ENCODE measurements around the gene HCFC1. TPM values are rescaled to one million over a fixed set of nuclear protein-coding genes. Genes with fewer than 3 reads are reported as not detected.

The HCFC1 gene
- polyA plus RNA-seq, 1 of the 3 experiments (the other 2 are of a cell fraction): 9.5 TPM

DNA sequence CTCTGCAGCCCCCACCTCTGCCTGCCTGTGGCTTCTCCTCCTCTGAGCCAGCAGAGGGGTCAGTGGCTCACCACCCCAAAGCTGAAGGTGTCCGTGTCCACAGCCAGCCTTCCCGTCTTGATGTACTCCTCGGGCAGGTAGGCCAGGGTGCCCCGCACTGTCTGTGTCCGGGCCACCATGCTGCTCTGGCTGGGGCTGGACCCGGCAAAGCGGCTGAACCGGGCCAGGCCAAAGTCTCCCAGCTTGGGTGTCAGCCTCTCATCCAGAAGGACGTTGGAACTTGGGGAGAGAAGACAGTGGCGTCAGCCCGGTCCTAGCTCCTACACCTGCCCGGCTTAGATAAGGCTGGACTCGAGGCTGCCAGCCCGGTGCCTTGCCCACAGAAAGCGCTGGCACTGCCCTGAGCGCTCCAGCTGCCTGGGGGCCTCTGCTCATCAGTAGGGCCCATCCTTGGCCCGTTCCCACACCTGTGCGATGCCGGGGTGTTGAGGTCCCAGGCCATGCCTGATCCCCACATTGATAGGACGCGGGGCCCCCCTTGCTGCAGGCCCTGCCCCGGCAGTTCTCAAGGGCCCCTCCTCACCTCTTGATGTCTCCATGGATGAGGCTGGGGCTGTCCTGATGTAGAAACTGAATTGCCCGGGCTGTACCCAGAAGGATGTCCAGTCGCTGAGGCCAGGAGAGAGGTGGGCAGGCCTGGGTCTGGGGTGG is 44.9 kb upstream of the HCFC1 start:
- CTCF ChIA-PET: interaction anchor here (1.8 kb wide), 1 partner anchor 15 kb away, joined by 4 read pairs; no protein-coding TSS in a partner anchor
- TF ChIP-seq, protein P1, sequence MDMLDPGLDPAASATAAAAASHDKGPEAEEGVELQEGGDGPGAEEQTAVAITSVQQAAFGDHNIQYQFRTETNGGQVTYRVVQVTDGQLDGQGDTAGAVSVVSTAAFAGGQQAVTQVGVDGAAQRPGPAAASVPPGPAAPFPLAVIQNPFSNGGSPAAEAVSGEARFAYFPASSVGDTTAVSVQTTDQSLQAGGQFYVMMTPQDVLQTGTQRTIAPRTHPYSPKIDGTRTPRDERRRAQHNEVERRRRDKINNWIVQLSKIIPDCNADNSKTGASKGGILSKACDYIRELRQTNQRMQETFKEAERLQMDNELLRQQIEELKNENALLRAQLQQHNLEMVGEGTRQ (IDR thresholded peaks at IDR 0.05; ENCODE audit: borderline replicate concordance, low read depth, low read length): no peak
- TF ChIP-seq CHD2 (IDR thresholded peaks at IDR 0.05; ENCODE audit: low read length, partially characterized antibody) (no peak), GATA2 (CRISPR knock-in tag; IDR thresholded peaks at IDR 0.05) (no peak), NRF1 (IDR thresholded peaks at IDR 0.05; ENCODE audit: low read depth, low read length) (no peak), FOXM1 (IDR thresholded peaks at IDR 0.05; ENCODE audit: low read depth) (no peak), EP300 (IDR thresholded peaks at IDR 0.05; ENCODE audit: borderline replicate concordance in 1 of 2, low read depth in 1 of 2, low read length in 1 of 2) (no peak), NFIC (IDR thresholded peaks at IDR 0.05; ENCODE audit: borderline replicate concordance) (no peak), MXI1 (IDR thresholded peaks at IDR 0.05; ENCODE audit: low read depth, low read length) (no peak), TCF12 (IDR thresholded peaks at IDR 0.05) (no peak), SIN3A (IDR thresholded peaks at IDR 0.05; ENCODE audit: borderline replicate concordance, low read depth, low read length) (no peak), SMC3 (IDR thresholded peaks at IDR 0.05; ENCODE audit: low read depth, low read length) (no peak), GABPA (IDR thresholded peaks at IDR 0.05; ENCODE audit: low read depth) (no peak)
- TF ChIP-seq, protein P2, sequence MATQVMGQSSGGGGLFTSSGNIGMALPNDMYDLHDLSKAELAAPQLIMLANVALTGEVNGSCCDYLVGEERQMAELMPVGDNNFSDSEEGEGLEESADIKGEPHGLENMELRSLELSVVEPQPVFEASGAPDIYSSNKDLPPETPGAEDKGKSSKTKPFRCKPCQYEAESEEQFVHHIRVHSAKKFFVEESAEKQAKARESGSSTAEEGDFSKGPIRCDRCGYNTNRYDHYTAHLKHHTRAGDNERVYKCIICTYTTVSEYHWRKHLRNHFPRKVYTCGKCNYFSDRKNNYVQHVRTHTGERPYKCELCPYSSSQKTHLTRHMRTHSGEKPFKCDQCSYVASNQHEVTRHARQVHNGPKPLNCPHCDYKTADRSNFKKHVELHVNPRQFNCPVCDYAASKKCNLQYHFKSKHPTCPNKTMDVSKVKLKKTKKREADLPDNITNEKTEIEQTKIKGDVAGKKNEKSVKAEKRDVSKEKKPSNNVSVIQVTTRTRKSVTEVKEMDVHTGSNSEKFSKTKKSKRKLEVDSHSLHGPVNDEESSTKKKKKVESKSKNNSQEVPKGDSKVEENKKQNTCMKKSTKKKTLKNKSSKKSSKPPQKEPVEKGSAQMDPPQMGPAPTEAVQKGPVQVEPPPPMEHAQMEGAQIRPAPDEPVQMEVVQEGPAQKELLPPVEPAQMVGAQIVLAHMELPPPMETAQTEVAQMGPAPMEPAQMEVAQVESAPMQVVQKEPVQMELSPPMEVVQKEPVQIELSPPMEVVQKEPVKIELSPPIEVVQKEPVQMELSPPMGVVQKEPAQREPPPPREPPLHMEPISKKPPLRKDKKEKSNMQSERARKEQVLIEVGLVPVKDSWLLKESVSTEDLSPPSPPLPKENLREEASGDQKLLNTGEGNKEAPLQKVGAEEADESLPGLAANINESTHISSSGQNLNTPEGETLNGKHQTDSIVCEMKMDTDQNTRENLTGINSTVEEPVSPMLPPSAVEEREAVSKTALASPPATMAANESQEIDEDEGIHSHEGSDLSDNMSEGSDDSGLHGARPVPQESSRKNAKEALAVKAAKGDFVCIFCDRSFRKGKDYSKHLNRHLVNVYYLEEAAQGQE (IDR thresholded peaks at IDR 0.05; ENCODE audit: low read depth, low read length): no peak
- TF ChIP-seq, protein P3, sequence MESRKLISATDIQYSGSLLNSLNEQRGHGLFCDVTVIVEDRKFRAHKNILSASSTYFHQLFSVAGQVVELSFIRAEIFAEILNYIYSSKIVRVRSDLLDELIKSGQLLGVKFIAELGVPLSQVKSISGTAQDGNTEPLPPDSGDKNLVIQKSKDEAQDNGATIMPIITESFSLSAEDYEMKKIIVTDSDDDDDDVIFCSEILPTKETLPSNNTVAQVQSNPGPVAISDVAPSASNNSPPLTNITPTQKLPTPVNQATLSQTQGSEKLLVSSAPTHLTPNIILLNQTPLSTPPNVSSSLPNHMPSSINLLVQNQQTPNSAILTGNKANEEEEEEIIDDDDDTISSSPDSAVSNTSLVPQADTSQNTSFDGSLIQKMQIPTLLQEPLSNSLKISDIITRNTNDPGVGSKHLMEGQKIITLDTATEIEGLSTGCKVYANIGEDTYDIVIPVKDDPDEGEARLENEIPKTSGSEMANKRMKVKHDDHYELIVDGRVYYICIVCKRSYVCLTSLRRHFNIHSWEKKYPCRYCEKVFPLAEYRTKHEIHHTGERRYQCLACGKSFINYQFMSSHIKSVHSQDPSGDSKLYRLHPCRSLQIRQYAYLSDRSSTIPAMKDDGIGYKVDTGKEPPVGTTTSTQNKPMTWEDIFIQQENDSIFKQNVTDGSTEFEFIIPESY (IDR thresholded peaks at IDR 0.05; ENCODE audit: borderline replicate concordance, low read depth): no peak
- Histone ChIP-seq H3K36me3 (replicated peaks in 1 of 2; ENCODE audit: control insufficient read depth in 1 of 2, insufficient read depth in 2 of 2, low read length in 1 of 2) (peaks cover 0 to 27% of the 10 kb centered on the region in 2 experiments), H3K79me2 (ENCODE audit: insufficient read depth) (peaks cover 26% of the 10 kb centered on the region), H3K27ac (ENCODE audit: low read depth in 2 of 2, low read length in 1 of 2) (no peak overlapping the region), H3F3A (replicated peaks; ENCODE audit: insufficient read depth) (peaks cover 2% of the 10 kb centered on the region), H3K27me3 (ENCODE audit: insufficient read depth) (0 out of 2 replicates have a peak, but pooled peaks cover 3% of the 10 kb centered on the region), H3K4me3 (ENCODE audit: low read depth in 2 of 2, low read length in 1 of 2) (no peak overlapping the region), H3K9ac (no peak overlapping the region), H3K4me2 (no peak overlapping the region), H3K9me3 (no peaks in the 10 kb centered on the region), H2AFZ (ENCODE audit: low read depth) (no peak overlapping the region), H4K20me1 (ENCODE audit: insufficient read depth) (peaks cover 4% of the 10 kb centered on the region; the same call in 1 of the 2 replicates), H3K4me1 (ENCODE audit: control insufficient read depth in 1 of 2, insufficient read depth in 2 of 2, low read depth in 1 of 2, low read length in 1 of 2) (peaks cover 0 to 17% of the 10 kb centered on the region in 2 experiments; a peak in 1 of 4 replicates), H3K9me2 (no peaks in the 10 kb centered on the region)
- POLR2A ChIA-PET: no interaction called here
- 75% methylated on average over 17 of the region's 24 CpGs for WGBS (ENCODE audit: low lambda C conversion rate)
- no peak for DNase-seq
